A172 (cell line): ENCODE results near the gene SHANK1. TPM values are rescaled to one million over a fixed set of nuclear protein-coding genes. Genes with fewer than 3 reads are reported as not detected.
"Not testable (repeated sequence)": the region's sequence is repeated elsewhere in the genome, so short reads cannot be mapped to it uniquely, and the experiment has no call there.

ENCODE experiments used
- DNase-seq: peaks from one replicate; pipeline ENCODE4 v3.0.0-alpha.2; 2015; ENCODE audit warnings: low spot score
- total RNA-seq: library from RNA; depleted of rRNA; stranded (reverse); fragments of >200 nt; shearing (Covaris generic); gene quantifications from 2 replicates; pipeline ENCODE4 v1.2.3, GENCODE V29; 2014; rRNA removed

The SHANK1 gene
- total RNA-seq, 1 experiment from 2014 or later: 0.40 TPM

GRCh38 chr19:50633973-50634372 lies 85.6 kb downstream of the SHANK1 start:
- DNase-seq: no peak

GRCh38 chr19:50633359-50633758 lies 86.2 kb downstream of the SHANK1 start:
- no peak for DNase-seq

GRCh38 chr19:50632151-50632835 lies 87.3 kb downstream of the SHANK1 start:
- DNase-seq: no peak

GRCh38 chr19:50629801-50630200 lies 89.8 kb downstream of the SHANK1 start:
- no peak for DNase-seq

- DNase-seq: no peak
Observed at GRCh38 chr19:50629194-50629593, 90.4 kb downstream of the SHANK1 start.

- no peak for DNase-seq
Observed at GRCh38 chr19:50628551-50628950, 91.1 kb downstream of the SHANK1 start.

GRCh38 chr19:50628146-50628545 lies 91.5 kb downstream of the SHANK1 start:
- no peak for DNase-seq

GRCh38 chr19:50626795-50627194 lies 92.8 kb downstream of the SHANK1 start:
- no peak for DNase-seq

GRCh38 chr19:50626011-50626410 lies 93.6 kb downstream of the SHANK1 start:
- DNase-seq: no peak

GRCh38 chr19:50624949-50625600 lies 94.5 kb downstream of the SHANK1 start:
- no peak for DNase-seq

- not testable (repeated sequence) for DNase-seq
Observed at GRCh38 chr19:50620394-50620906, 99.2 kb downstream of the SHANK1 start.

GRCh38 chr19:50619184-50619583 lies 100.4 kb downstream of the SHANK1 start:
- not testable (repeated sequence) for DNase-seq

GRCh38 chr19:50618379-50618778 lies 101.2 kb downstream of the SHANK1 start:
- DNase-seq: not testable (repeated sequence)

GRCh38 chr19:50612504-50613404 lies 106.8 kb downstream of the SHANK1 start:
- not testable (repeated sequence) for DNase-seq

Other genes with a start within 250 kb of the SHANK1 start
- gene EMC10, start 243.3 kb downstream of the SHANK1 start, total RNA-seq: 61.5 and 64.7 TPM in 2 replicates
- gene GARIN5A, start 243.0 kb downstream of the SHANK1 start, total RNA-seq: 1.6 TPM in 1 of 2 replicates, not detected in the other
- 38.4 and 44.4 TPM in 2 replicates for gene JOSD2, start 208.6 kb downstream of the SHANK1 start, total RNA-seq
- 0.36 TPM in 1 of 2 replicates, not detected in the other for gene ASPDH, start 205.9 kb downstream of the SHANK1 start, total RNA-seq
- gene LRRC4B, start 151.4 kb downstream of the SHANK1 start, total RNA-seq: 12.3 and 13.5 TPM in 2 replicates
- gene SYT3, start 79.9 kb downstream of the SHANK1 start, total RNA-seq: 1.9 and 2.2 TPM in 2 replicates
- gene C19orf81, start 70.4 kb downstream of the SHANK1 start, total RNA-seq: 2.1 TPM in 1 of 2 replicates, not detected in the other
- gene CLEC11A, start 3.6 kb upstream of the SHANK1 start, total RNA-seq: 4.8 and 7.9 TPM in 2 replicates
- gene GPR32, start 50.7 kb upstream of the SHANK1 start, total RNA-seq: not detected in 2 replicates
- gene ACP4, start 70.6 kb upstream of the SHANK1 start, total RNA-seq: not detected in 2 replicates
- not detected in 2 replicates for gene KLK1, start 104.0 kb upstream of the SHANK1 start, total RNA-seq
- not detected in 2 replicates for gene KLK15, start 113.8 kb upstream of the SHANK1 start, total RNA-seq
- gene KLK3, start 135.1 kb upstream of the SHANK1 start, total RNA-seq: not detected in 2 replicates
- gene KLK2, start 153.6 kb upstream of the SHANK1 start, total RNA-seq: not detected in 2 replicates
- gene KLK4, start 191.6 kb upstream of the SHANK1 start, total RNA-seq: not detected in 2 replicates
- not detected in 2 replicates for gene KLK5, start 233.2 kb upstream of the SHANK1 start, total RNA-seq
- gene KLK6, start 249.8 kb upstream of the SHANK1 start, total RNA-seq: 0.07 and 0.12 TPM in 2 replicates